GM19324 (cell line): ENCODE measurements around the gene SORT1.
"Not testable (repeated sequence)": the region's sequence is repeated elsewhere in the genome, so short reads cannot be mapped to it uniquely, and the experiment has no call there.

ENCODE experiments used
- ATAC-seq: cut with Tn5 transposase; IDR thresholded peaks from one replicate; pipeline ENCODE4 v1.9.1; 2021; ENCODE audit warnings: mild to moderate bottlenecking, moderate library complexity; ENCODE audit not compliant: unreplicated experiment, low FRiP score

The SORT1 gene

GRCh38 chr1:109304226-109304920, 93.3 kb downstream of the SORT1 start:
- no peak for ATAC-seq

- no peak for ATAC-seq
Observed at GRCh38 chr1:109301874-109302273, 95.8 kb downstream of the SORT1 start.

DNA sequence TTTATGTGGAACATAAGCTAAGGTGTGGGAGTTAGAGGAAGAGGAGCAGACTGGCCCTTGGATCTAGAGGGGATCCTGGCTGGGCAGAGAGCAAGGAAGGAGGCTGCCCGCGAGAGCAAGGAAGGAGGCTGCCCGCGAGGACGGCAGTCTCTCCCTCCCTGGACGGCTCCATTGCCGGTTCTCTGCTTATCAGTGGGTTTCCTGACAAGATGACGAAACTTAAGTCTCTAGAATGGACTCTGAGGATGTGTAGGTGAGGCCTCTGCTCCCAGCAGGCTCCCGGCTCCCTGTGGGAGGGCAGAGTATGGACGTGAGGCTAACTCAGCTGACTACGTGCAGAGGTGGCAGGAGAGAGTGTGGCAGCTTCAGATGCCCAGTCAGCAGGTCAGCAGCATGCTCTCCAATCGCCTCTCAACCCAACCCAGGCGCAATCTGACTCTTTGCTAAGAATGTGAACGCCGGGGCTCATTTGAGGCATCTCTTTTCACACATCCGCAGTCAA, 97.0 kb downstream of the SORT1 start:
- ATAC-seq = no peak

- no peak for ATAC-seq
Observed at GRCh38 chr1:109299558-109300343, 98.0 kb downstream of the SORT1 start.

GRCh38 chr1:109298666-109299557, 98.8 kb downstream of the SORT1 start:
- no peak for ATAC-seq

DNA sequence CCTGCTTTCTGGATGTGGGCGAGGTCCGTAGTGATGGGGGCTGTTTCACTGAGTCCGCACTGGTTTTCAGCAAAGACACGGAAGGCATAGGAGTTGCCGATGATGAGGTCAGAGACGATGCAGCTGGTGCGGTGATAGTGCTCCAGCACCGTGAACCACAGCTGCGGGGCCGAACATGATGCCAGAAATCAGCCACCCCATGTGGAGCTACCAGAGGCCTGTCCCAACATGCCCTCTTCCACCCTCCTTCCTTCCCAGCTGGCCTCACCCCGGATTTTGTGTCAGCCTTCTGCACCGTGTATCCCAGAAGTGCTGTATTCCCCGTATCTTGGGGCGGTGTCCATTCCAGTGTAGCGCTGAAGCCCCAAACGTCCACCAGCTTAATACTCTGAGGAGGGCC, 100.9 kb downstream of the SORT1 start:
- no peak for ATAC-seq

DNA sequence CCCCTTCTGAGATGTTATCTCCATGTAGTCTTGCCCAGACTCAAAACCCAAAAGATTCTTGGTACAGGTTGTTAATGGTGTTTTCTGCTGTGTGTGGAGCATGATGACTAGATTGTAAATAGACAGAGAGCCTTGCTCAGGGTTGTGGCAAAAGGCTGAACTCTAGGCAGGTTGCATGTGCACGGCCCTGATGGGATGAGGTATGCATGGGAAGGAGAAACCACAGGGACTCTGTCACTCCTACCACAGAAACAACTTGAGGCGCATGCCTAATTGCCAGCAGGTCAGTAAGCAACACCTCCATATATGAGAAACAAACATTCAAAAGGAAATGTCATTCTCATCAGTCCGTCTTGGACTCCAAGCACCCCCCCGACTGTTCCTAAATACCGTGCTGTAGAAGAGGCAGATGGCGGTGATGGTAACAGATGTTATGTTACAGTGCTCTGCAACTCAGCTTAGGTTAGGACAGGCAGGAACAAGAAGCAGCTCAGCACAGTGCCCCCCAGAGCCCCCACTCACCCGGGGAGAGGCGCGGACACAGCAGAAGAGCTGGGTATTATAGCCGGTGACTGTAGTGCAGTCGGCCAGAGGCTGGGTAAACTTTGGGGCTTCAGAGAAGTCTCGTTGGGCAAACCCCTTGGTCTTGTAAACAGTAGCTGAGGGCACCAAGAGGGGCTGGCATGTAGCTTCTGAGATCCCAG, 101.9 kb downstream of the SORT1 start:
- ATAC-seq = no peak

DNA sequence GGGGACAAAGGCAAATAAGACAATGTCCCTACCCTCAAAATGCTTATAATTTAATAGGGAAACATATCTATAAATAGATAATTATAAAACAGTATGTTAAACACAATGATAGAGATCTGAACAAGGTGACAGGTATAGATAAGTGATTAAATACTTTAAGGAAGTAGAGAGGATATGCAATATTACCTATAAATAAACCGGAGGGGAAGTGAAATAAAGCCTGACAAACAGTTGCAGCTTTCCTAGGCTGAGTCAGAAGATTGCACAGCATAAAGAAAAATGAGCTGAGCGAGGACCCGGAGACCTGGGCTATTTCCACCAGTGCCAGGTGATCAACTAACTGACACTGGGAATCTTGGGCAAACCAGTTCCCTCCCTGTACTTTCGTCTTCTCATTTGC, 103.2 kb downstream of the SORT1 start:
- ATAC-seq = no peak

- no peak for ATAC-seq
Observed at GRCh38 chr1:109293026-109293425, 104.7 kb downstream of the SORT1 start.

DNA sequence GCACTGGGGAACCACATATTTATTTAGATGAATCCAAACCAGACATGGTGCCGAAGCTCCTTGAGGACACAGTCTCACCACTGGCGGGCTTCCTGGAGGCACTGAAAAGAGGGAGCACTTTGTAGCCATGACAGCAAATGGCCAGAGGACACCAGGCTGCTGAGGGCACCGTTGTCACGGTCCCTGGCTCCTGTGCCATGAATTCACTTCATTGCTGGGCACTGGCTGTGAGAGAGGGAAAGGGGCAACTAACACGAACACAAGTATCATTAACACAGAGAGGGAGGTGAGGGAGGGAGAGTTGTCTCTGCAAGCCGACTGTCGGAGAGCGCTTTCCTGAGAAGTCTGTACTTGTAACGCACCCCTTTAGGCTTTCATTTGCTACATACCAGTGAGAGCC, 105.4 kb downstream of the SORT1 start:
- no peak for ATAC-seq

DNA sequence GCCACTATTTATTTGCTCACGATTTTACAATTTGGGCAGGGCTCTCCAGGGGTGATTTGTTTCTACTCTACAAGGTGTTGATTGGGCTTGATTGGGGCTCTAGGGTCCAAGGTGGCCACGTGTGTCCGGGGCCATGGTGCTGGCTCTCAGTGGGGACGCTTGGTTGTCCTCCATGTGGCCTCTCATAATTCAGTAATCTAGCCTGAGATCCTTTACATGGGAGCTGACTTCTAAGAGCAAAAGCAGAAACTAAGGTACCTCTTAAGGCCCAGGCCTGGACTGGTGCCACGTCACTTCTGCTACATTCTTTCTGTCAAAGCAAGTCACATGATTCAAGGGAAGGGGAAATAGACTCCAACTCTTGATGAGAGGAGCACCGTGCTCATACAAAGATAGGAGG, 106.7 kb downstream of the SORT1 start:
- no peak for ATAC-seq

DNA sequence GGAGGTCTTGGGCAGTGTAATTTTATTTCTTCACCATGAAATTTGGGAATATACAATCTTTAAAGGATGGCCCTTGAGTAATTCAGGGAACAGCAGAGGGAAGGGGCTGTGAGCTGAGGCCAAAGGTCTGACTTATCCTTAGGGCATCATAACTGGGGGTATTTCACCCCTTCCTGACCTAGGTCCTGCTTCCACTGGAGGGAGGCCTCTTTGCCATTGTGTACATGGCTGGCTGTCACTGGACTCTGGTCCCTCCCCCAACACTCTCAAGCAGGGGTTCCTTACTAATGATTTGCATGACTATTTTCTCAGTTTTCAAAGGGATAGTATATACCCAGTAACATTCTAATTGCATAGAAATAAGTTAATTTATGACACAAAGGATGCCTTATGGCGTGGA, 107.6 kb downstream of the SORT1 start:
- no peak for ATAC-seq

GRCh38 chr1:109286762-109287161, 111.0 kb downstream of the SORT1 start:
- not testable (repeated sequence) for ATAC-seq

GRCh38 chr1:109283748-109284600, 113.7 kb downstream of the SORT1 start:
- ATAC-seq = no peak

DNA sequence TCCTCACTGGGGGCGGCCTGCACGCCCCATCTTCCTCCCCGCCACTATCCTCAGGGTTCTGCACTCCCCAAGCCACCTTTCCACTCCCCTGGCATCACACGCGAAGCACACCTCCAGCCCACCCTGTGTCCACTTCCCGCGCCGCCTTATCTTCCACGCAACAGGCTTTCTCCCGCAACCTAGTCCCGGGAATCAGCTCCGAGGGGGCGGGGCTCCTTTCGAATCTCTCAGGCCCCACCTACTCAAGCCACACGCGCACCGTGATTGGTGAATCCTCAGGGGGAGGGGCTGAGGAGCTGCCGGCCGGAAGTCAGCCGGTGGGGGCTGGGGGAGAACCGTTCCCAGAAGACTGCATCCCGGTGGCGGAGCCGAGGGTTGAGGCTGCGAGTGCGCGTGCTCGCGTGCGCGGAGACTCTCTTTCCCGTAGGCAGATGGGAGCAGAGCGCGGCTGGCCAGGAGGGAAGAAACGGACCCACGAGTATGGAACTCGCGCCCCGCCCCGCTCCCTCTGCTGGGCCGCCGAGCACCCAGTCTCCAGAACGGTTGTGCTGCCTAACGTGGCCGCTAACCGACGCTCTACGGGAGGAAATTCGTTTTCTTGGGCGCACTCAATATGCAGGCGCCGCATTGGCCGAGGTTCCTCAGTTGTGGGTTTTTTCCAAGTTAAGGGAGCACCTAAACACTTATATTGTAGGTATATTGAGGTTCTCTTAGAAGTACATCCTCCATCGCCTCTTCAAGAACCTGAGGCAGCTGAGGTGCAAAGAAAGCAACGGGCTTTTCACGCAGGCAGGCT, 114.6 kb downstream of the SORT1 start, which contains the start of gene PSRC1:
Gene PSRC1 (minus strand): TSS at position 194 of the 796 bp plus-strand sequence.
- peak; percentile 97 for ATAC-seq

DNA sequence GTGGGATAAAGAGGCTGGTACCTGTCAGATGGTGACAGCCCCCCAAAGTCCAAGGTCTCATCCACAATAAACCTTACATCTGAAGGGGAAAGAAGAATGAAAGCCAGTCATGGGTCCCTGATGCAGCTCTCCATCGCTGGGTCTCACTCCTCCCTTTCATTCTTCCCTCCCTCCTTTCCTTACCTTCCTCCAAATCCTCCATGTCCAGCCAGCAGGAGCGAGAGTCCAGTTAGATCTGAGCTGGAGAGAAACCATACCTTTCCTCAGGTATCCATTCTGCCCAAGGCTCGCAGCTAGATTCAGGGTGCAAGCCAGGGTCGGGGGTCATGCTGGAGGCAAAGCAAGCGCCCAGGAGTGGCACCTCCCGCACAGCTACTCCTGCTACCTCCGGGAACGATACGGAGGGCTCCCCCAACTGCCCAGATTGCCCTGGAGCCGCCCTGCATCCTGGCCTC, 115.2 kb downstream of the SORT1 start:
- no peak for ATAC-seq

- no peak for ATAC-seq
Observed at GRCh38 chr1:109281680-109282496, 115.8 kb downstream of the SORT1 start.

- no peak for ATAC-seq
Observed at GRCh38 chr1:109280862-109281261, 116.9 kb downstream of the SORT1 start.
